Measurements from ENCODE around the gene CD1B. TPM values are rescaled to one million over a fixed set of nuclear protein-coding genes. Genes with fewer than 3 reads are reported as not detected.

The CD1B gene
- polyA plus RNA-seq, 1 donor from 2014 or later = not detected

DNA sequence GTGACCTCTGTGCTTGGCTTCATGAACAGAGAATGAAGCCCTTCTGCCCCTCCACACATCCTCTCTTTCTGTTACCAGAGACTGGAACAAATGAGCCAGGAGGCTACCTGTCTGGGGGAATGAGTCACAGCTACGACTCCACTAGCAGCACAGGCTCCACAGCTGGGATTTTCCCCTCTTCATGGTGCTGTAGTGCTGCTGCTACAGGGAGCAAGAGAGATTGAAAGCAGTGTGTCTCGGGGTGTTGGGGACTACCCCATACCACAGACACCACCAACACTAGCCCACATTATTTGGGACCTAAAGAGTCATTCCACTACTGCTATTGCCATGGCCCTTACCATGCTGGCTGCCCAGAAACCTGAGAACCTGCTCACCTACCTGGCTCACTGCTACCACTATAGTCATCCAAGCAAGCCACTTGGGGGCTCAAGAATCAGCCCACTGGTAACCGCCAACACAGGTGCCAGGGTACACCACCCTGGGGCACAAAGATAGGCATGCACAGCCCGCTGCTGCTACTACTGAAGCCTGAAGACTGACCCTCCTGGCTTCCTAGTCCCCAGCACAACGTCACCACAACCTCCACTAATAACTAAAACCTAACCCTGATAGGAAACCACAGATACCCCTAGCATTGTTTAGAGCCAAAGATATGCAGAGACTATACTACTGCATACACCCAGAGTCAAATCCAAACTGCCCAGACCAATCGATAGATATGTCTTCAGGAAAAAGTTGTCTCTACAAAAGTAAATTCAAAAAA lies 40.0 kb upstream of the CD1B start:
- H3K9ac ChIP-seq (ENCODE audit: low read length) = no peak overlapping the region
- no peaks in the 10 kb centered on the region for H3K9me3 ChIP-seq (ENCODE audit: low read length)
- H3K4me2 ChIP-seq (ENCODE audit: low read length) = no peak overlapping the region
- H3F3A ChIP-seq (ENCODE audit: insufficient read depth, low read length, poor library complexity, severe bottlenecking) = no peaks in the 10 kb centered on the region
- no peaks in the 10 kb centered on the region for H3K36me3 ChIP-seq (ENCODE audit: insufficient read depth, low read length)
- H3K27ac ChIP-seq (ENCODE audit: low read length) = no peak overlapping the region
- H4K20me1 ChIP-seq (ENCODE audit: insufficient read depth) = no peaks in the 10 kb centered on the region
- no peaks in the 10 kb centered on the region for H3K9me2 ChIP-seq (ENCODE audit: insufficient read depth, low read length)
- TF ChIP-seq CTCF (IDR thresholded peaks at IDR 0.05; ENCODE audit: poor library complexity, severe bottlenecking) = no peak
- no peak for TF ChIP-seq SMC3 (conservative IDR thresholded peaks at IDR 0.05; ENCODE audit: poor library complexity)
- TF ChIP-seq, protein P1, sequence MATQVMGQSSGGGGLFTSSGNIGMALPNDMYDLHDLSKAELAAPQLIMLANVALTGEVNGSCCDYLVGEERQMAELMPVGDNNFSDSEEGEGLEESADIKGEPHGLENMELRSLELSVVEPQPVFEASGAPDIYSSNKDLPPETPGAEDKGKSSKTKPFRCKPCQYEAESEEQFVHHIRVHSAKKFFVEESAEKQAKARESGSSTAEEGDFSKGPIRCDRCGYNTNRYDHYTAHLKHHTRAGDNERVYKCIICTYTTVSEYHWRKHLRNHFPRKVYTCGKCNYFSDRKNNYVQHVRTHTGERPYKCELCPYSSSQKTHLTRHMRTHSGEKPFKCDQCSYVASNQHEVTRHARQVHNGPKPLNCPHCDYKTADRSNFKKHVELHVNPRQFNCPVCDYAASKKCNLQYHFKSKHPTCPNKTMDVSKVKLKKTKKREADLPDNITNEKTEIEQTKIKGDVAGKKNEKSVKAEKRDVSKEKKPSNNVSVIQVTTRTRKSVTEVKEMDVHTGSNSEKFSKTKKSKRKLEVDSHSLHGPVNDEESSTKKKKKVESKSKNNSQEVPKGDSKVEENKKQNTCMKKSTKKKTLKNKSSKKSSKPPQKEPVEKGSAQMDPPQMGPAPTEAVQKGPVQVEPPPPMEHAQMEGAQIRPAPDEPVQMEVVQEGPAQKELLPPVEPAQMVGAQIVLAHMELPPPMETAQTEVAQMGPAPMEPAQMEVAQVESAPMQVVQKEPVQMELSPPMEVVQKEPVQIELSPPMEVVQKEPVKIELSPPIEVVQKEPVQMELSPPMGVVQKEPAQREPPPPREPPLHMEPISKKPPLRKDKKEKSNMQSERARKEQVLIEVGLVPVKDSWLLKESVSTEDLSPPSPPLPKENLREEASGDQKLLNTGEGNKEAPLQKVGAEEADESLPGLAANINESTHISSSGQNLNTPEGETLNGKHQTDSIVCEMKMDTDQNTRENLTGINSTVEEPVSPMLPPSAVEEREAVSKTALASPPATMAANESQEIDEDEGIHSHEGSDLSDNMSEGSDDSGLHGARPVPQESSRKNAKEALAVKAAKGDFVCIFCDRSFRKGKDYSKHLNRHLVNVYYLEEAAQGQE (IDR thresholded peaks at IDR 0.05; ENCODE audit: borderline replicate concordance) = no peak
- no peak for TF ChIP-seq POLR2AphosphoS5 (IDR thresholded peaks at IDR 0.05)
- no peak for TF ChIP-seq EZH2 (IDR thresholded peaks at IDR 0.05; ENCODE audit: borderline replicate concordance, insufficient read depth, low read length, poor library complexity, severe bottlenecking)
- no peak for TF ChIP-seq EP300 (conservative IDR thresholded peaks at IDR 0.05; ENCODE audit: poor library complexity, severe bottlenecking)
- no peak for TF ChIP-seq RAD21 (conservative IDR thresholded peaks at IDR 0.05)
- no peak for TF ChIP-seq MXI1 (conservative IDR thresholded peaks at IDR 0.05; ENCODE audit: poor library complexity, severe bottlenecking)
- no peak for TF ChIP-seq TAF1 (IDR thresholded peaks at IDR 0.05; ENCODE audit: low read depth)
- no peak overlapping the region for H2AFZ ChIP-seq (ENCODE audit: low read depth, low read length)
- H3K27me3 ChIP-seq (ENCODE audit: insufficient read depth, low read depth, low read length) = no peaks in the 10 kb centered on the region
- no peaks in the 10 kb centered on the region for H3K79me2 ChIP-seq (replicated peaks; ENCODE audit: insufficient read depth, low read length)
- H3K4me3 ChIP-seq (ENCODE audit: low read length) = no peak overlapping the region

- no peaks in the 10 kb centered on the region for H3F3A ChIP-seq (ENCODE audit: insufficient read depth, low read length, poor library complexity, severe bottlenecking)
- H3K79me2 ChIP-seq (replicated peaks; ENCODE audit: insufficient read depth, low read length) = no peaks in the 10 kb centered on the region
- TF ChIP-seq RAD21 (conservative IDR thresholded peaks at IDR 0.05) (no peak), EP300 (conservative IDR thresholded peaks at IDR 0.05; ENCODE audit: poor library complexity, severe bottlenecking) (no peak), CTCF (IDR thresholded peaks at IDR 0.05; ENCODE audit: poor library complexity, severe bottlenecking) (no peak), SMC3 (conservative IDR thresholded peaks at IDR 0.05; ENCODE audit: poor library complexity) (no peak), TAF1 (IDR thresholded peaks at IDR 0.05; ENCODE audit: low read depth) (no peak), POLR2AphosphoS5 (IDR thresholded peaks at IDR 0.05) (no peak), MXI1 (conservative IDR thresholded peaks at IDR 0.05; ENCODE audit: poor library complexity, severe bottlenecking) (no peak), EZH2 (IDR thresholded peaks at IDR 0.05; ENCODE audit: borderline replicate concordance, insufficient read depth, low read length, poor library complexity, severe bottlenecking) (no peak)
- TF ChIP-seq, protein P1 (IDR thresholded peaks at IDR 0.05; ENCODE audit: borderline replicate concordance) = no peak
- no peak overlapping the region for H3K27ac ChIP-seq (ENCODE audit: low read length)
- H3K9ac ChIP-seq (ENCODE audit: low read length) = no peak overlapping the region
- H2AFZ ChIP-seq (ENCODE audit: low read depth, low read length) = no peak overlapping the region
- H3K4me3 ChIP-seq (ENCODE audit: low read length) = no peak overlapping the region
- H3K4me2 ChIP-seq (ENCODE audit: low read length) = no peak overlapping the region
- H3K36me3 ChIP-seq (ENCODE audit: insufficient read depth, low read length) = no peaks in the 10 kb centered on the region
- no peaks in the 10 kb centered on the region for H3K9me3 ChIP-seq (ENCODE audit: low read length)
- no peaks in the 10 kb centered on the region for H3K27me3 ChIP-seq (ENCODE audit: insufficient read depth, low read depth, low read length)
- no peaks in the 10 kb centered on the region for H3K9me2 ChIP-seq (ENCODE audit: insufficient read depth, low read length)
- H4K20me1 ChIP-seq (ENCODE audit: insufficient read depth) = no peaks in the 10 kb centered on the region
Measured at GRCh38 chr1:158366783-158367182, 35.5 kb upstream of the CD1B start.
